ENCODE data around the gene CLDN9. TPM values are rescaled to one million over a fixed set of nuclear protein-coding genes. Genes with fewer than 3 reads are reported as not detected.
A peak's percentile ranks its signal among the peaks of the same experiment; 100 is the strongest.

Gene CLDN9
- total and polyA plus RNA-seq, 9 of the 15 experiments (the other 6 are each of a cell fraction or from before 2014, with no cell fraction given) = 0.12 to 0.44 (median 0.22) TPM; not detected in 4

DNA sequence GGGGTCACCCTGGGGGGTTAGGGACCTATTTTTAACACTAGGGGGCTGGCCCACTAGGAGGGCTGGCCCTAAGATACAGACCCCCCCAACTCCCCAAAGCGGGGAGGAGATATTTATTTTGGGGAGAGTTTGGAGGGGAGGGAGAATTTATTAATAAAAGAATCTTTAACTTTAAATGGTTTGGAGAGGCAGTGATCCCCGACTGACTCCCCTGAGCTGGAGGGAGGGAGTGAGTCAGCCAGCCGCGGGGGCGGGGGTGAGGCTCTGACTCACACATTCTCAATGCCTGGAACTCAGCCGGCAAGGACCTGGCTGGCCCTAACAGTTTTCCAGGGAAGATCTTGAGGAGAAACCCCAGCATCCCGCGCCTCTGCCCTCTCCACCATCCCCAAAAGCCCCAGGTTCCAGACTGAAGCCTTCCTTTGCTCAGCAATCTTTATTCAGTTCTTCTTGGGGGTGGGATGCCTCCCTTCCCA, 9.5 kb downstream of the CLDN9 start (continued):
- TF ChIP-seq, protein P1, sequence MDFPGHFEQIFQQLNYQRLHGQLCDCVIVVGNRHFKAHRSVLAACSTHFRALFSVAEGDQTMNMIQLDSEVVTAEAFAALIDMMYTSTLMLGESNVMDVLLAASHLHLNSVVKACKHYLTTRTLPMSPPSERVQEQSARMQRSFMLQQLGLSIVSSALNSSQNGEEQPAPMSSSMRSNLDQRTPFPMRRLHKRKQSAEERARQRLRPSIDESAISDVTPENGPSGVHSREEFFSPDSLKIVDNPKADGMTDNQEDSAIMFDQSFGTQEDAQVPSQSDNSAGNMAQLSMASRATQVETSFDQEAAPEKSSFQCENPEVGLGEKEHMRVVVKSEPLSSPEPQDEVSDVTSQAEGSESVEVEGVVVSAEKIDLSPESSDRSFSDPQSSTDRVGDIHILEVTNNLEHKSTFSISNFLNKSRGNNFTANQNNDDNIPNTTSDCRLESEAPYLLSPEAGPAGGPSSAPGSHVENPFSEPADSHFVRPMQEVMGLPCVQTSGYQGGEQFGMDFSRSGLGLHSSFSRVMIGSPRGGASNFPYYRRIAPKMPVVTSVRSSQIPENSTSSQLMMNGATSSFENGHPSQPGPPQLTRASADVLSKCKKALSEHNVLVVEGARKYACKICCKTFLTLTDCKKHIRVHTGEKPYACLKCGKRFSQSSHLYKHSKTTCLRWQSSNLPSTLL (IDR thresholded peaks at IDR 0.05) = no peak
- TF ChIP-seq, protein P2, sequence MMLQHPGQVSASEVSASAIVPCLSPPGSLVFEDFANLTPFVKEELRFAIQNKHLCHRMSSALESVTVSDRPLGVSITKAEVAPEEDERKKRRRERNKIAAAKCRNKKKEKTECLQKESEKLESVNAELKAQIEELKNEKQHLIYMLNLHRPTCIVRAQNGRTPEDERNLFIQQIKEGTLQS (IDR thresholded peaks at IDR 0.05) = peak; percentile 95
- TF ChIP-seq, protein P2 (CRISPR knock-in tag; conservative IDR thresholded peaks at IDR 0.05) = peak; percentile 94
- no peak for TF ChIP-seq GATA2 (CRISPR knock-in tag; IDR thresholded peaks at IDR 0.05)
- TF ChIP-seq, protein P3, sequence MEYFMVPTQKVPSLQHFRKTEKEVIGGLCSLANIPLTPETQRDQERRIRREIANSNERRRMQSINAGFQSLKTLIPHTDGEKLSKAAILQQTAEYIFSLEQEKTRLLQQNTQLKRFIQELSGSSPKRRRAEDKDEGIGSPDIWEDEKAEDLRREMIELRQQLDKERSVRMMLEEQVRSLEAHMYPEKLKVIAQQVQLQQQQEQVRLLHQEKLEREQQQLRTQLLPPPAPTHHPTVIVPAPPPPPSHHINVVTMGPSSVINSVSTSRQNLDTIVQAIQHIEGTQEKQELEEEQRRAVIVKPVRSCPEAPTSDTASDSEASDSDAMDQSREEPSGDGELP (CRISPR knock-in tag; IDR thresholded peaks at IDR 0.05; ENCODE audit: borderline replicate concordance) = no peak
- no peak for TF ChIP-seq ESRRB (CRISPR knock-in tag; IDR thresholded peaks at IDR 0.05; ENCODE audit: borderline replicate concordance)
- TF ChIP-seq POU5F1 (IDR thresholded peaks at IDR 0.05; ENCODE audit: borderline replicate concordance, low read depth, low read length, partially characterized antibody) = no peak
- no peak for TF ChIP-seq GATAD2A (IDR thresholded peaks at IDR 0.05)
- peak; percentile 19 to 92; a peak in 2 of 4 replicates for TF ChIP-seq MAZ (CRISPR knock-in tag; conservative IDR thresholded peaks at IDR 0.05 in 1 of 2, IDR thresholded peaks at IDR 0.05 in 1 of 2)
- no peak for TF ChIP-seq TAF9B (IDR thresholded peaks at IDR 0.05; ENCODE audit: partially characterized antibody)
- no peak for TF ChIP-seq SLC30A9 (CRISPR knock-in tag; IDR thresholded peaks at IDR 0.05)
- peak; percentile 99 for TF ChIP-seq FOSL1 (tag; conservative IDR thresholded peaks at IDR 0.05)
- no peak for TF ChIP-seq NCOA1 (IDR thresholded peaks at IDR 0.05; ENCODE audit: low read depth)
- peak; percentile 31; the same call in 1 of the 2 replicates for TF ChIP-seq ATF7 (IDR thresholded peaks at IDR 0.05)
- no peak for TF ChIP-seq MCM7 (IDR thresholded peaks at IDR 0.05)
- TF ChIP-seq, protein P4, sequence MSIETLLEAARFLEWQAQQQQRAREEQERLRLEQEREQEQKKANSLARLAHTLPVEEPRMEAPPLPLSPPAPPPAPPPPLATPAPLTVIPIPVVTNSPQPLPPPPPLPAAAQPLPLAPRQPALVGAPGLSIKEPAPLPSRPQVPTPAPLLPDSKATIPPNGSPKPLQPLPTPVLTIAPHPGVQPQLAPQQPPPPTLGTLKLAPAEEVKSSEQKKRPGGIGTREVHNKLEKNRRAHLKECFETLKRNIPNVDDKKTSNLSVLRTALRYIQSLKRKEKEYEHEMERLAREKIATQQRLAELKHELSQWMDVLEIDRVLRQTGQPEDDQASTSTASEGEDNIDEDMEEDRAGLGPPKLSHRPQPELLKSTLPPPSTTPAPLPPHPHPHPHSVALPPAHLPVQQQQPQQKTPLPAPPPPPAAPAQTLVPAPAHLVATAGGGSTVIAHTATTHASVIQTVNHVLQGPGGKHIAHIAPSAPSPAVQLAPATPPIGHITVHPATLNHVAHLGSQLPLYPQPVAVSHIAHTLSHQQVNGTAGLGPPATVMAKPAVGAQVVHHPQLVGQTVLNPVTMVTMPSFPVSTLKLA (conservative IDR thresholded peaks at IDR 0.05) = peak in 1 of 2 experiments; percentile 41; a peak in 1 of 4 replicates
- no peak for TF ChIP-seq NUFIP1 (IDR thresholded peaks at IDR 0.05; ENCODE audit: partially characterized antibody)
- peak; percentile 66 for TF ChIP-seq TEAD4 (IDR thresholded peaks at IDR 0.05; ENCODE audit: low read length)
- TF ChIP-seq TEAD4 (CRISPR knock-in tag; IDR thresholded peaks at IDR 0.05; ENCODE audit: borderline replicate concordance) = no peak
- TF ChIP-seq RAD51 (IDR thresholded peaks at IDR 0.05; ENCODE audit: borderline replicate concordance, low read depth) = no peak
- TF ChIP-seq KHSRP (IDR thresholded peaks at IDR 0.05) = no peak
- TF ChIP-seq NELFE (IDR thresholded peaks at IDR 0.05; ENCODE audit: insufficient read depth, insufficient read length) = no peak
- TF ChIP-seq, protein P5, sequence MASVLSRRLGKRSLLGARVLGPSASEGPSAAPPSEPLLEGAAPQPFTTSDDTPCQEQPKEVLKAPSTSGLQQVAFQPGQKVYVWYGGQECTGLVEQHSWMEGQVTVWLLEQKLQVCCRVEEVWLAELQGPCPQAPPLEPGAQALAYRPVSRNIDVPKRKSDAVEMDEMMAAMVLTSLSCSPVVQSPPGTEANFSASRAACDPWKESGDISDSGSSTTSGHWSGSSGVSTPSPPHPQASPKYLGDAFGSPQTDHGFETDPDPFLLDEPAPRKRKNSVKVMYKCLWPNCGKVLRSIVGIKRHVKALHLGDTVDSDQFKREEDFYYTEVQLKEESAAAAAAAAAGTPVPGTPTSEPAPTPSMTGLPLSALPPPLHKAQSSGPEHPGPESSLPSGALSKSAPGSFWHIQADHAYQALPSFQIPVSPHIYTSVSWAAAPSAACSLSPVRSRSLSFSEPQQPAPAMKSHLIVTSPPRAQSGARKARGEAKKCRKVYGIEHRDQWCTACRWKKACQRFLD (CRISPR knock-in tag; IDR thresholded peaks at IDR 0.05) = 0 out of 2 replicates have a peak, but pooled peaks have one; percentile 12
